A549 (cell line): Measurements from ENCODE around the gene GRM4. TPM values are rescaled to one million over a fixed set of nuclear protein-coding genes. Genes with fewer than 3 reads are reported as not detected.

Experiments used
- ATAC-seq, 2 experiments: fragments of 200-7000 bp in 1 of 2; fragments of >200 bp in 1 of 2; cut with Nextera tagmentation in 1 of 2; cut with Tn5 transposase in 1 of 2; 3 replicates each; pipeline versions ENCODE4 v1.8.0 to v1.9.1; 2018 to 2020; ENCODE audit warnings: mild to moderate bottlenecking in 1 of 2, moderate library complexity in 1 of 2
- CTCF ChIA-PET: fragments of 300-600 bp; sonication (Branson Sonifier 250); formaldehyde crosslinking; extraction: SDS; loops from one replicate; lab custom pipeline; 2021; ENCODE audit warnings: antibody characterized with exemption, inconsistent platforms; lab: Yijun Ruan, JAX
- POLR2A ChIA-PET: fragments of 350-600 bp; formaldehyde crosslinking; extraction: SDS; loops from one replicate; lab custom pipeline; 2021; ENCODE audit warnings: antibody characterized with exemption, inconsistent platforms; lab: Yijun Ruan, JAX
- DNase-seq, 2 experiments: peaks; one replicate each; pipeline versions ENCODE4 v3.0.0 to v3.0.0-alpha.2; 2011 to 2016; ENCODE audit warnings: low read depth in 1 of 2, low spot score in 1 of 2
- FAIRE-seq: peaks from 2 replicates; lab custom pipeline; 2011; peaks lifted over from hg19 to GRCh38; lab: Jason Lieb, UNC
- H3K27ac ChIP-seq, 2 experiments: fragments of >200 bp; sonication (Bioruptor Twin); formaldehyde crosslinking; 3 replicates each; pipeline ENCODE4 v1.5.1; 2016 to 2017
- H3K4me1 ChIP-seq: fragments of >200 bp; sonication (Bioruptor Twin); formaldehyde crosslinking; 3 replicates; pipeline ENCODE4 v1.6.1; 2016
- H3K4me2 ChIP-seq: fragments of >200 bp; sonication (Bioruptor Twin); formaldehyde crosslinking; 3 replicates; pipeline ENCODE4 v1.6.1; 2016
- H3K4me3 ChIP-seq: fragments of >200 bp; sonication (Bioruptor Twin); formaldehyde crosslinking; 3 replicates; pipeline ENCODE4 v1.5.1; 2016
- H3K9me3 ChIP-seq: fragments of >200 bp; sonication (Bioruptor Twin); formaldehyde crosslinking; 3 replicates; pipeline ENCODE4 v1.6.1; 2016
- BHLHE40 ChIP-seq: IDR thresholded peaks from 2 replicates; pipeline ENCODE4 v1.6.1; 2012; ENCODE audit warnings: low read depth, low read length, inconsistent platforms
- CHD2 ChIP-seq: fragments of 150-350 bp; IDR thresholded peaks from 2 replicates; pipeline ENCODE4 v1.6.1; 2014; ENCODE audit warnings: low read length; ENCODE audit not compliant: partially characterized antibody
- CTCF ChIP-seq: fragments of >200 bp; sonication (Bioruptor Twin); formaldehyde crosslinking; IDR thresholded peaks from 3 replicates; pipeline ENCODE4 v1.5.1; 2016
- EHMT2 ChIP-seq: fragments of 200-600 bp; sonication (generic); IDR thresholded peaks from 2 replicates; pipeline ENCODE4 v1.6.1; 2016; ENCODE audit warnings: antibody characterized with exemption, low read depth, mild to moderate bottlenecking, moderate library complexity
- ELK1 ChIP-seq: fragments of 150-350 bp; IDR thresholded peaks from 2 replicates; pipeline ENCODE4 v1.6.1; 2014; ENCODE audit warnings: low read depth, mild to moderate bottlenecking, low read length
- HDAC2 ChIP-seq: fragments of 200-600 bp; sonication (generic); IDR thresholded peaks from 2 replicates; pipeline ENCODE4 v1.6.1; 2016
- HES2 ChIP-seq: fragments of >200 bp; sonication (Bioruptor Twin); formaldehyde crosslinking; IDR thresholded peaks from 2 replicates; pipeline ENCODE4 v1.6.1; 2016
- HEYL ChIP-seq: fragments of 250-450 bp; sonication (Bioruptor Pico); IDR thresholded peaks from 2 replicates; pipeline ENCODE4 v1.8.0; 2021; ENCODE audit warnings: mild to moderate bottlenecking, moderate library complexity
- JUNB ChIP-seq: fragments of >200 bp; sonication (Bioruptor Twin); formaldehyde crosslinking; IDR thresholded peaks from 2 replicates; pipeline ENCODE4 v1.6.1; 2016
- KDM1A ChIP-seq: fragments of 200-600 bp; sonication (generic); IDR thresholded peaks from 2 replicates; pipeline ENCODE4 v1.6.1; 2016; ENCODE audit warnings: low read depth, mild to moderate bottlenecking
- KDM5A ChIP-seq: fragments of 200-600 bp; sonication (generic); IDR thresholded peaks from 2 replicates; pipeline ENCODE4 v1.6.1; 2016; ENCODE audit warnings: antibody characterized with exemption, mild to moderate bottlenecking
- POLR2AphosphoS2 ChIP-seq: conservative IDR thresholded peaks from 2 replicates; pipeline ENCODE4 v1.6.1; 2012; ENCODE audit warnings: low read length, improper control_type of control experiment, inconsistent platforms
- RAD21 ChIP-seq, 2 experiments: fragments of >200 bp in 1 of 2; sonication (Bioruptor Twin) in 1 of 2; formaldehyde crosslinking in 1 of 2; IDR thresholded peaks in 1 of 2; conservative IDR thresholded peaks in 1 of 2; 2 replicates in 1 of 2; 3 replicates in 1 of 2; pipeline ENCODE4 v1.6.1; 2012 to 2018; ENCODE audit warnings: inconsistent platforms in 1 of 2
- REST ChIP-seq: fragments of 200-600 bp; sonication (generic); IDR thresholded peaks from 2 replicates; pipeline ENCODE4 v1.6.1; 2016; ENCODE audit warnings: antibody characterized with exemption, mild to moderate bottlenecking, moderate library complexity
- RFX5 ChIP-seq: fragments of 450-650 bp; IDR thresholded peaks from 2 replicates; pipeline ENCODE4 v1.7.1; 2014; ENCODE audit warnings: antibody characterized with exemption, mild to moderate bottlenecking, moderate library complexity
- SREBF2 ChIP-seq: fragments of 450-650 bp; IDR thresholded peaks from 2 replicates; pipeline ENCODE4 v1.6.1; 2014; ENCODE audit warnings: mild to moderate bottlenecking, moderate library complexity
- USF2 ChIP-seq: fragments of 450-650 bp; IDR thresholded peaks from 2 replicates; pipeline ENCODE4 v1.6.1; 2014; ENCODE audit warnings: antibody characterized with exemption
- WGBS: methylation state at CpG from one replicate; pipeline ENCODE4 v1.1.6; 2017; ENCODE audit errors: missing lambda C conversion rate; 5-methylcytosine and 5-hydroxymethylcytosine counted together
- polyA plus RNA-seq, 4 experiments: library from polyadenylated mRNA; depleted of rRNA in 3 of 4; stranded (reverse); fragments of >200 nt; fragmentation: RNase III in 1 of 4; extraction: RNeasy Plus Mini Kit Qiagen cat#74134 plus additional on column Dnase treatment in 1 of 4; gene quantifications; 2 replicates in 3 of 4; 3 replicates in 1 of 4; pipeline ENCODE4 v1.2.3, GENCODE V29; 2011 to 2017

Gene GRM4
- polyA plus RNA-seq, 2 of the 4 experiments (the other 2 are of a cell fraction) = 0.05 TPM

- no peak overlapping the region for H3K4me3 ChIP-seq
- FAIRE-seq (no peak), ATAC-seq (no peak), DNase-seq (no peak)
- CTCF ChIA-PET = interaction anchor here (0.8 to 1.3 kb wide), 3 partner anchors 22 to 209 kb away, joined by 3 read pairs; no protein-coding TSS in a partner anchor
- H3K4me1 ChIP-seq = no peaks in the 10 kb centered on the region
- no peak overlapping the region for H3K4me2 ChIP-seq
- POLR2A ChIA-PET = no interaction called here
- 77% methylated on average over 23 of the region's 25 CpGs for WGBS
- no peak overlapping the region for H3K27ac ChIP-seq
- H3K9me3 ChIP-seq = no peaks in the 10 kb centered on the region
- no peak for TF ChIP-seq CHD2
- TF ChIP-seq ELK1 = no peak
- TF ChIP-seq POLR2AphosphoS2 = no peak
- no peak for TF ChIP-seq EHMT2
- no peak for TF ChIP-seq KDM1A
- TF ChIP-seq HDAC2 = no peak
- no peak for TF ChIP-seq SREBF2
- TF ChIP-seq JUNB = no peak
- no peak for TF ChIP-seq REST
- no peak for TF ChIP-seq HES2
- no peak for TF ChIP-seq USF2
- TF ChIP-seq HEYL (CRISPR knock-in tag) = no peak
- TF ChIP-seq BHLHE40 = no peak
- no peak for TF ChIP-seq RFX5
- TF ChIP-seq KDM5A = no peak
- TF ChIP-seq RAD21 (conservative IDR thresholded peaks at IDR 0.05 in 1 of 2, IDR thresholded peaks at IDR 0.05 in 1 of 2) = no peak
- no peak for TF ChIP-seq CTCF
These were observed 165.4 kb downstream of the GRM4 start for GRCh38 chr6:33980176-33981175.
